Mucosa of stomach (tissue), 1 donor: ENCODE data around the gene EXPH5.
"Not testable (repeated sequence)": the region's sequence is repeated elsewhere in the genome, so short reads cannot be mapped to it uniquely, and the experiment has no call there.

Experiments used
- H3K27me3 ChIP-seq: one replicate; pipeline ENCODE4 v1.7.0; 2013; ENCODE audit warnings: mild to moderate bottlenecking, low read length; ENCODE audit not compliant: control insufficient read depth, insufficient read depth
- H3K36me3 ChIP-seq: one replicate; pipeline ENCODE4 v1.7.0; 2013; ENCODE audit warnings: low read length; ENCODE audit not compliant: control insufficient read depth, insufficient read depth
- H3K4me1 ChIP-seq: one replicate; pipeline ENCODE4 v1.7.0; 2013; ENCODE audit warnings: mild to moderate bottlenecking, low read length; ENCODE audit not compliant: control insufficient read depth, insufficient read depth
- H3K4me3 ChIP-seq: one replicate; pipeline ENCODE4 v1.7.0; 2013; ENCODE audit warnings: low read length
- H3K9ac ChIP-seq: one replicate; pipeline ENCODE4 v1.7.0; 2013; ENCODE audit warnings: mild to moderate bottlenecking, low read length, moderate library complexity
- H3K9me3 ChIP-seq: one replicate; pipeline ENCODE4 v1.7.0; 2013; ENCODE audit warnings: mild to moderate bottlenecking, low read length, moderate library complexity; ENCODE audit not compliant: control insufficient read depth
- donor health status: Pancreatic carcinoma.

EXPH5 gene

DNA sequence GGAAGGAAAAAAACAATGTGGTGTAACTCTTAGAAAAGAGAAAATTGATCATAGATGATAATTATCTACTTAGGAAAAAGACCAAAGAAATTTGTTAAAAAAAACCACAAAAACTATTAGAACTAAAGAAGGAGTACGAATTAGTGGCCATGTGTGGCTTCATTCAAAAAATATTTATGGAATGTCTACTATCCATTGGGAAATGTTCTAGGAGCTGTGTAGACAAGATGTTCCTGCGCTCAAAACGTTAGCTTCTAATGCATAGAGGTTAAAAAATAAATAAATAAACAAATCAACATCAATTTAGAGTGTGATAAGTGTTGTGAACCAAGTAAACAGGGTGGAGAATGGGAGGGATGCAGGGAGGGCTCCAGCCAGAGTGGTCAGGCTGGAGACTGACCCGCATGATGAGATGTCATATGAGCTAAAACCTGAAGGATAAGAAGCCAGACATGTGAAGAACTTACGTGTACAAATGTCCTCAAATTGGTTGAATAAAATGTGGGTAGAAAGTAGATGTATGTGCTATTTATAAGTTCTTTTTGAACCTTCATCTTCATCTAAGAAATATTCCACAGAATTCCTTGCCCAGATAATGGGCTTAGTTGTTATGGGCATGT, 4.3 kb upstream of the EXPH5 start:
- H3K9ac ChIP-seq: no peak overlapping the region
- no peaks in the 10 kb centered on the region for H3K9me3 ChIP-seq
- H3K36me3 ChIP-seq: no peaks in the 10 kb centered on the region
- H3K4me3 ChIP-seq: no peak overlapping the region
- H3K4me1 ChIP-seq: no peaks in the 10 kb centered on the region
- no peaks in the 10 kb centered on the region for H3K27me3 ChIP-seq

- no peaks in the 10 kb centered on the region for H3K36me3 ChIP-seq
- H3K27me3 ChIP-seq: no peaks in the 10 kb centered on the region
- H3K4me1 ChIP-seq: peaks cover 9% of the 10 kb centered on the region
- no peak overlapping the region for H3K4me3 ChIP-seq
- H3K9me3 ChIP-seq: no peaks in the 10 kb centered on the region
- no peak overlapping the region for H3K9ac ChIP-seq
These were observed 3.1 kb upstream of the EXPH5 start for GRCh38 chr11:108596701-108597100.

DNA sequence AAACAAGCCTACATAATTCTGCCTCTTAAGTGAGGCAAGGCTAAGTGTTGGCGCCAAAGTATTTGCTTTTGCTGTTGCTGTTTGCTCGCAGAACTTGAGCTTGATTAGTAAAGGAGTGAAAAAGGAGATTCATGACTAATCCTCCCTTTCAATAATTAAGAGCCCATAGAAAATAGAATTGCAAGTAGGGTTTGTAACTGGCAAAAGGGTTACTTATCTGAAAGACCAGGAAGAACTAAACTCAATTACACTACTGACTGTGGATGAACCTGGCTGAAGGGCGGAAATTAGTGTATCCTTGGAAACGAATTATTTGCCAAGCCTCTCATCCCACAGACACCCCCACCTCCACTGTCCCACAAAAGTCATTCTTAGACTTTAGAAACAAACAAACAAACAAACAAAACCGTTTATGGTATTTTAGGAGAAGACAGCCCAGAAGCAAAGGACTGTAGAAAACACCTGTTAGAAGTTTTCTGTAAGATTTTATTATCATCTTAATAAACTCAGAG, 411 bp upstream of the EXPH5 start:
- H3K27me3 ChIP-seq: no peaks in the 10 kb centered on the region
- H3K4me3 ChIP-seq: no peak overlapping the region
- H3K4me1 ChIP-seq: peaks cover 10% of the 10 kb centered on the region
- H3K36me3 ChIP-seq: no peaks in the 10 kb centered on the region
- no peak overlapping the region for H3K9ac ChIP-seq
- H3K9me3 ChIP-seq: no peaks in the 10 kb centered on the region

DNA sequence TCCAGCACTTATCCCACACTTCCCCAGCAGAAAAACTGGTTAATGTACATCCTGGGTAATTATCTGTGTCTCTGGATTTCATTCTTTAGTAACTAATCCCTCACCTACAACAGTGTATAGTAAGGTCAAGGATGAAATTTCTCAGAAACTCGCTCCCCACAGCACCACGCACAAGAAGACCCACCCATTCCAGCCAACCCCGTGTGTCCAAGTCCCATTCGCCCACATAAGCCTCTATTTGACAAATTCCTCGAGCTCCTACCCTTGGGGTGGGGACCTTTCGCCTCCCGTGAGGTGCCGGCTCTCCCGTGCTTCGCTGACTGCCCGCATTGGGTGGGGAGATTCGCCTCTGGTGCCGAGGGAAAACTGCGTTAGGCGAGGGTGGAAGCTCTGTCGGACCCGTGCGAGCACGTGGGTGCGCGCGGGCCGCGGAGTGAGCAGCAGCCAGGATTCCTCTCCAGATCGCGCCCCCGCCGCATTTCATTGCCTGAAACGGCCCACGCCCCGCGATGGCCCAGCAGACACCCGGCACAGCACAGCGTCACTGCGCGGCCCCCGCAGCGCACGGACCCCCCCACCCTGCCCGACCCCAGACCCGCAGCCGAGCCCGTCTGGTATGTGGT, 866 bp downstream of the EXPH5 start:
- Histone ChIP-seq H3K27me3 (no peaks in the 10 kb centered on the region), H3K36me3 (no peaks in the 10 kb centered on the region), H3K9me3 (no peaks in the 10 kb centered on the region), H3K4me3 (peak overlapping the region; percentile 68), H3K9ac (peak overlapping the region; percentile 91), H3K4me1 (peaks cover 14% of the 10 kb centered on the region)

DNA sequence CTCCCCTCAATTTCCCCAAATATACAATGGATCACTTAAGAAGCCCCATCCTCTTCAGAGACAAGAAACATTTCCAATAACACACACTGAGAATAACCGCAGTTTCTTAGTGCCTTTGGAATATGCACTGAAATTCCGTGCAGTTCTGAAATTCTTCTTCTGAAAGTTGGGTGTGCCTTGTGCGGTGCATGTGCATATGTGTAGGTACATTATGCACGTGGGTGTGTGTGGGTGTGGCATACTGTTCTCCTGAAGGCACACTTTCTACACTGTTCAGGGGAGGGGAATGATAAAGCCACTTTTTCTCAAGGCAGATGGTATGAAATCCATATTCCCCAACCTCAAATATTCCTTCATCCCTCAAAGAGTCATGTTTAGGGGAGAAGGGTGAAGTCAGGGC, 1.7 kb downstream of the EXPH5 start:
- no peaks in the 10 kb centered on the region for H3K9me3 ChIP-seq
- H3K9ac ChIP-seq: no peak overlapping the region
- no peaks in the 10 kb centered on the region for H3K27me3 ChIP-seq
- H3K36me3 ChIP-seq: no peaks in the 10 kb centered on the region
- H3K4me3 ChIP-seq: no peak overlapping the region
- H3K4me1 ChIP-seq: peaks cover 19% of the 10 kb centered on the region

DNA sequence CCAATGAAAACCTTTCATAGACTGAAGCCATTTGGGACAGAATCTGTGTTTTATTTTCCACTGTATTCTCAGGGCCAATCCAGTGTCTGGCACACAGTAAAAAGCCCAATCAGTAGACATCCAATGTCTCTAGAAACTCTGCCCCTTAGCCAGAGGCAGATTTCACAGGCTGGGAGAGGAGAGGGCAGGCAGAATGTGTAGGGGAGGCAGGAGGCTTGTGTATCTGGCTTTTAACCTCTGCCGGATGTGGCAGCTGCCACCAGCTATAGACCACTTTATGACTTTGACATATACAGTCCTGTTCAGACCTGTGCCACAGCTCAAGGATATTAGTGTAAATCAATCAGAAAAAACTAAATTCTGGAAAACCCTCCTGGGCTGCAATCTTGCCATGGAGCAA, 4.4 kb downstream of the EXPH5 start:
- no peaks in the 10 kb centered on the region for H3K27me3 ChIP-seq
- peaks cover 21% of the 10 kb centered on the region for H3K4me1 ChIP-seq
- no peaks in the 10 kb centered on the region for H3K9me3 ChIP-seq
- H3K9ac ChIP-seq: no peak overlapping the region
- no peak overlapping the region for H3K4me3 ChIP-seq
- no peaks in the 10 kb centered on the region for H3K36me3 ChIP-seq

DNA sequence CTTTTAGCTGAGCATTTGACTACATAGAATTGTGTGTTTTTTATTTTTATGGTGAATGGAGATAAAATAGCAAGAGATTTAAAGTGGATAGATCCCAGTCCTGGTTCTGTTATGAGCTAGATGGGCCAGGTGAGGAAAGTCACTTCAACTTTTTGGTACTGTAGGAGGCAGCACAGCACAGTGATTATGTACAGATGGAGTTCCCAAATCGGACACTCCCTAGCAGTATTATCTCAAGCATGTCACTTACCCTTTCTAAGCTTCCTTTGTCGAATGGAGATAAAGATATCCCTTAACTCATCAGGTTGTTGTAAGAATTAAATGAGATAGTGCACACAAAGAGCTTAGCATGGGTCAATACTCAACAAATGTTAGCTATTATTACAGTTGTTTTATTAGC, 5.3 kb downstream of the EXPH5 start:
- H3K9ac ChIP-seq: no peak overlapping the region
- no peaks in the 10 kb centered on the region for H3K27me3 ChIP-seq
- H3K4me1 ChIP-seq: peaks cover 21% of the 10 kb centered on the region
- H3K4me3 ChIP-seq: no peak overlapping the region
- H3K9me3 ChIP-seq: no peaks in the 10 kb centered on the region
- no peaks in the 10 kb centered on the region for H3K36me3 ChIP-seq

DNA sequence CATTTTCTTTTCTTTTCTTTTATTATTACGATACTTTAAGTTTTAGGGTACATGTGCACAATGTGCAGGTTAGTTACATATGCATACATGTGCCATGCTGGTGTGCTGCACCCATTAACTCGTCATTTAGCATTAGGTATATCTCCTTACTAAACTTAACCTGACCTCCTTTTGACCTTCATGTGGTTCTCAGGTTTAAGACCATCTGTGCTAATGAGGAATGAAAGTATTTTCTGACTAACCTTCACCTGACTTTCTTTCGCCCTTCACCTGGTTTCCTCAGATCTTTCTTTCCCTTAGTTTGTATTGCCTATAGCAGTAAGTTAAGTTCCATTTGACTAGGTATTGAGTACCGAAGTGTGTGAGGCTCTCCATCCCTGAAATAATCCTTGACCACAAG, 6.5 kb downstream of the EXPH5 start:
- H3K9me3 ChIP-seq: no peaks in the 10 kb centered on the region
- peaks cover 17% of the 10 kb centered on the region for H3K4me1 ChIP-seq
- no peak overlapping the region for H3K9ac ChIP-seq
- no peaks in the 10 kb centered on the region for H3K36me3 ChIP-seq
- H3K4me3 ChIP-seq: no peak overlapping the region
- H3K27me3 ChIP-seq: no peaks in the 10 kb centered on the region

DNA sequence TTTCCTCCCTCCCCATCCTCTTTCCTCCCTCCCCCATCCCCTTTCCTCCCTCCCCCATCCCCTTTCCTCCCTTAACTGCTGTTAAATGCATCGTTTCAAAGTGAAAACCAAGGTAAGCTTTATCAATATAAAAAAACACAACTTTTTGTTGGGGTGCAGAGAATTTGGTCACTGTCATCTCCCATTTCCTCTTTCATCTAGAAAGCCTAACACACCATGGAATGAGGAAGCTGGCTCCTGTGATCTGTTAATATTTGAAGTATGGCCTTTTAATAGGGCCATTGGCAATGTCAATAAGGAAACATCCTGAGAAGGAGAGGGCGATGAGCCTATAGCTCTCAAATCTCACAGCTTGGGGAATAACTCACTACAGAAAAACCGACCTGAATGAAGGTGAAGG, 7.0 kb downstream of the EXPH5 start:
- peaks cover 12% of the 10 kb centered on the region for H3K4me1 ChIP-seq
- no peak overlapping the region for H3K4me3 ChIP-seq
- no peaks in the 10 kb centered on the region for H3K9me3 ChIP-seq
- H3K9ac ChIP-seq: no peak overlapping the region
- no peaks in the 10 kb centered on the region for H3K27me3 ChIP-seq
- H3K36me3 ChIP-seq: no peaks in the 10 kb centered on the region

DNA sequence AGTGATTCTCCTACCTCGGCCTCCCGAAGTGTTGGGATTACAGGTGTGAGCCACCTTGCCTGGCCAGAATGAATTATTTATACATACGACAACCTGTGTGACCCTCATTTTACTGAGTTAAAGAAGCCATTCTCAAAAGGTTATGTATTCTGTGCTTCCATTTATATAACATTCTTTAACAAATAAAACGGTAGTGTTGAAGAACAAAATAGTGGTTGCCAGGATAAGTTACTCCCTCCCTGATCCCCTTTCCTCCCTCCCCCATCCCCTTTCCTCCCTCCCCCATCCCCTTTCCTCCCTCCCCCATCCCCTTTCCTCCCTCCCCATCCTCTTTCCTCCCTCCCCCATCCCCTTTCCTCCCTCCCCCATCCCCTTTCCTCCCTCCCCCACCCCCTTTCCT, 7.4 kb downstream of the EXPH5 start:
- not testable (repeated sequence) for H3K9ac ChIP-seq, H3K4me3 ChIP-seq

DNA sequence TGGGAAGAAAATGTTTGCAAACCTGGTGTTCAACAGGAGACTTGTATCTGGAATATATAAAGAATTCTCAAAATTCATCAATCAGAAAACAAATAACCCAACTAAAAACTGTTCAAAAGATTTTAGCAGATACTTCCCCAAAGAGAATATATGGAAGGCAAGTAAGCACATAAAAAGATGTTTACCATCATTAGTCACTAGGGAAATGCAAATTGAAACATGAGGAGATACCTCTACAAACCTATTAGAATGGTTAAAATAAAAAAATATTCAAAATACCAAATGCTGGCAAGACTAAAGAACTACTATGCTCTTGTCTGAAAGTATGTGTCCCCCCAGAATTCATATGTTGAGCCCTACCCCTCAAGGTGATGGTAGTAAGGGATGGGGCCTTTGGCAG, 8.6 kb downstream of the EXPH5 start:
- Histone ChIP-seq H3K9ac (no peak overlapping the region), H3K36me3 (no peaks in the 10 kb centered on the region), H3K4me1 (peaks cover 11% of the 10 kb centered on the region), H3K27me3 (no peaks in the 10 kb centered on the region), H3K9me3 (no peaks in the 10 kb centered on the region), H3K4me3 (no peak overlapping the region)

More for the DNA sequence above, 7.4 kb downstream of the EXPH5 start:
- H3K4me1 ChIP-seq: peaks cover 11% of the 10 kb centered on the region
- H3K27me3 ChIP-seq, H3K9me3 ChIP-seq, H3K36me3 ChIP-seq: not testable (repeated sequence)

GRCh38 chr11:108580645-108581044, 12.9 kb downstream of the EXPH5 start:
- H3K4me1 ChIP-seq: no peaks in the 10 kb centered on the region
- no peaks in the 10 kb centered on the region for H3K27me3 ChIP-seq
- no peaks in the 10 kb centered on the region for H3K36me3 ChIP-seq

More at GRCh38 chr11:108580645-108581044, 12.9 kb downstream of the EXPH5 start:
- no peaks in the 10 kb centered on the region for H3K9me3 ChIP-seq
- H3K4me3 ChIP-seq: no peak overlapping the region
- H3K9ac ChIP-seq: no peak overlapping the region
